8988T (cell line): ENCODE data around the gene TERT.
"Not testable (repeated sequence)": the region's sequence is repeated elsewhere in the genome, so short reads cannot be mapped to it uniquely, and the experiment has no call there.

ENCODE experiments used
- DNase-seq: peaks from one replicate; pipeline ENCODE4 v3.0.0; 2011

The TERT gene

DNA sequence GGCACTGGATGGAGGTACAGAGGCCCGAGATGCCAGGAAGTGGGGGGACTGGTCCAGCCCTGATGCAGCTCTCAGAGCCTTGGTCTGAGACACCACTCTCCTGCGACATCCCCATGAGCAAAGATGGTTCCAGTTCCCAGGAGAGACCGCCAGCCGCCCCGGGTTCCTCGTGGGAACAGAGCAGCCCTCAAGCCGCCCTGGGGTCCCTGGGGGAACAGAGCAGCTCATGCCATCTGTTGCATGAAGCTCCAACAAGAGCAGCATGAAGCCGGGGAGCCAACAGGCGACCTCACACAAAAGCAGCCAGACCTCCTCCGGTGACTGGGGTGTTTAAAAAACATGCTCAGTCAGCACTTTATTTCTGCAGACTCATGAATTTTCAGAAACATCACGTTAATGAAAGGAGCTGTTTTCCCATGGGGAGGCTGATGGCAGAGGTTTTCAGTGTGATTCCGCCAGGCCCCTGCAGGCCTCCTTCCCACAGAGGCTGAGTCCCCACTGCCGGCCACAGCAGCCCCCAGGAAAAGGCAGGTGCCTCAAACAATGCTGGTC is 63.4 kb downstream of the TERT start:
- no peak for DNase-seq

GRCh38 chr5:1230551-1230950 is 64.3 kb downstream of the TERT start:
- no peak for DNase-seq

DNA sequence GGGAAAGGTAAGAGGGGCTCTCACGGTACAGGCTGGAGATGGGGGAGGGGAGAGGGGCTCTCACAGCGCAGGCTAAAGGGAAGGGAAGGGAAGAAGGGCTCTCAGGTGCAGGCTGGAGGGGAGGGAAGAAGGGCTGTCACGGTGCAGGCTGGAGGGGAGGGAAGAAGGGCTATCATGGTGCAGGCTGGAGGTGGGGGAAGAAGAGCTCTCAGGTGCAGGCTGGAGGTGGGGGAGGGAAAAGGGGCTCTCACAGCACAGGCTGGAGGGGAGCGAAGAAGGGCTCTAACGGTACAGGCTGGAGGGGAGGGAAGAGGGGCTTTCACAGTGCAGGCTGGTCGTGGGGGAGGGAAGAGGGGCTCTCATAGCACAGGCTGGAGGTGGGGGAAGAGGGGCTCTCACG is 65.0 kb downstream of the TERT start:
- no peak for DNase-seq

- DNase-seq, result not testable (repeated sequence)
Observed at GRCh38 chr5:1229023-1229422, 65.8 kb downstream of the TERT start.

DNA sequence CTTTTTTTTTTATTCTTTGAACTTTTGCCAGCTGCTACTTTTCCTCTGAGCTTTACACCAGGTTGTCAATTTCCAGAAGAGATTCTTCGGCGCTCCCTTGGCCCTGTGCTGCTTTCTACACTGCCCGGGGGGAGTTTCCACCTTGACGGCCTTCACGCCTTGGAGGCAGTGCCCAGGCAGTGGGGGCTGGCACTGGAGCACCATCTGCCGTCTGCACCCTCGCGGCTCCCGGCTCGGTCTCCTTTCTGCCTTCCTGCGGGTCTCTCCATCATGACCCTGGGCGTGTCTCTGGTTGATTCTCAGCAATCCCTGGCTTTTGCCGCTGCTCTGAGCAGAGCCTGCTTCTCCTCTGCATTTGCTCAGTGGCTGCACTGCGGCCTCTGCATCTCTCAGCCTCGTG is 66.7 kb downstream of the TERT start:
- no peak for DNase-seq

DNA sequence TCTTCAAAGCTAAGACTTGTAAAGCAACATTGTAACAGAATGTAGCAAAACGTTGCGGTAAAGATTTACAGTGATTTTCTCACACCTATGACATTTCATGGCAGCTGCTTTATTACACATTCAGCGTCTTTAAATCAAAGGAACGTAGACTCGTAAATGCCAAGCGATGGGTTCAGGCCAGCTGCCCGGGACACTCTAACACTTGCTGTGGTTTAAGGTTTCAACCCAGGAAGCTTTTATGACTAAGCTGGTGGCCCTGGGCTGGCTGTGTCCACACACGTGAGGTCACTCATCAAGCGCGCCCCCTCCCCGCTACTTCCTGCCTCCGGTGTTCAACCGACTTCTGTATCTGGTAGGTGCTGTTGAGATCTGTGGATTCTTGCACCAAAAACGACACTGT is 67.2 kb downstream of the TERT start:
- no peak for DNase-seq

DNA sequence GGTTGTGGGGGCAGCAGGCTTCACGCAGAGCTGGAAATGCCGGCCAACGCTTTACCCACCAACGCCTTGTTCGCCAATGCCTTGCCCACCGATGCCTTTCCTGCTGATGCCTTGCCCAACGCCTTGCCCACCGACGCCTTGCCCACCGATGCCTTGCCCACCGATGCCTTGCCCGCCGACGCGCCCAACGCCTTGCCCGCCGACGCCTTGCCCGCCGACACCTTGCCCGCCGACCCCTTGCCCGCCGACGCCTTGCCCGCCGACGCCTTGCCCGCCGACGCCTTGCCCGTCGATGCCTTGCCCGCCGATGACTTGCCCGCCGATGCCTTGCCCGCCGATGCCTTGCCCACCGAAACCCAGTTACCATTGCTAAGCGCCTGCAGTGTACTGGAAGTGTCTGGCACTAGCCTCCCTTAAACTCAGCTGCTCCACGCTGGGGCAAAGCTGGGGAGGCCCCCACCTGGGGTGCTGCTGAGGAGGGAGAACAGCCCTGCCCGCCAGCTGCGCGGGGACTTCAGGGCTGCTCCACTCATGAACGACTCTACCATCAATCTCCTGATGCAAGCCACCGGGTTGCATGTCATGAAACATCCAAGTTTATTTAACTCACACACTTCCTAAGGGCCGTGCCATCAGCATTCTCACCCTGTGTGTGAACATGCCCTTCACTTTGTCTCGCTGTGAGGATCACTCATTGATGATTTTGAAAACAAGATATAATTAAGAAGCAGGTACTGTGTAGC is 67.9 kb downstream of the TERT start:
- no peak for DNase-seq

- DNase-seq, result no peak
Observed at GRCh38 chr5:1226231-1226630, 68.6 kb downstream of the TERT start.

DNA sequence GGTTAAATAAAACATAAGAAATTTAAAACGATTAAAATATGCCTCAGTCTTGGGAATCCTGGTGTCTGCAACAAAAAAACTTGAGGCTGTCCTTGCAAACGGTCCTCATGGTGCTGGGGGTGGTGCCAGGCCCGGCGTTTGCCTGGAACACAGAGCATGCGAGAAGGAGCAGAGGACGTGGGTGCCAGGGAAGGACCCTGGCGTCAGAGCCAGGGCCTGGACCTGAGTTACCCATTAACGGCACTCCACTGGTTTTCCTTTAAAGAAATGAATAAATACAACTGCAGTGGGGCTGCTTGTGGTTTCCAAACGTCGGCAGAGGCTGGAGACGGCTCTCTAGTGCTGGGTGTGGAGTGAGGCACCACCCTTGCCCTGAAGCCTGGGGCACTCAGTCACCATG is 69.8 kb downstream of the TERT start, which contains the start of gene SLC6A18:
TSS of gene SLC6A18 (plus strand) at position 301 of the 400 bp plus-strand sequence. CDS start at position 398, 97 bp downstream.
- DNase-seq, result no peak

DNA sequence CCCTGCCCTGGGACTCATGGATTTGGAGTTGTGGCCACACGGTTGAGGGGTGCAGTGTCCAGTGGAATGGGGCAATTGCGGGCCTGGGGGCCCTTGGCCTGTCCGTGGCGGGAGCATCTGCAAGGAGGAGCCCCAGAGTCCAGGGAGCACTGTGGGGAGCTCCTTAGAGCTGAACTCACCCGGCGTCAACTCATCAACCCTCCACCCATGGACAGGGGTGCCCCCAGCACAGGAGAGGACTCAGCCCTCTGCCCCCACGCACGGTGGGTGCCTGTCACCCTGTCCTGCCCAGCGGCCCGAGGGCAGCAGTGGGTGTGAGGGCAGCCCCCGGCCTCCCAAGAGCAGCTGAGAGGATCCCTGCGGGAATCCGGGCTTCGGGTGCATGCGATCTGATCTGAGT is 70.2 kb downstream of the TERT start:
- no peak for DNase-seq

GRCh38 chr5:1223278-1223670 is 71.6 kb downstream of the TERT start:
- no peak for DNase-seq

- DNase-seq, result no peak
Observed at GRCh38 chr5:1222621-1223277, 72.1 kb downstream of the TERT start.

DNA sequence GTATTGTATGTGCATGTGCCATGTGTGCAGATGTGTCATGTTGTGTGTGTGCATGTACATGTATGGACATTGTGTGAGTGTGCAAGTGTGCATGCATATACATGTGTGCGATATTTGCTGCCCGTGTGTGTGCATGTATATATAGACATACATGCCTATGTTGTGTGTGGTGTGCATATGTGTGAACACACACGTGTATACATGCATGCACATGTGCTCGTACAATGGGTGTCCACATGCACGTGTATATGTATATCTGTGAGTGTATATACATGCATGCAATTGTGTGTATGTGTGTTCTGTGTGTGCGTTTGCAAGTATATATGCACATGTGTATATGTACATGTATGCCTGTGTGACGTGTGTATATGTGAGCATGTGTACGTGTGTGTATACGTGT is 72.7 kb downstream of the TERT start:
- DNase-seq, result no peak

GRCh38 chr5:1221721-1222120 is 73.1 kb downstream of the TERT start:
- DNase-seq, result no peak

GRCh38 chr5:1220831-1221230 is 74.0 kb downstream of the TERT start:
- no peak for DNase-seq

DNA sequence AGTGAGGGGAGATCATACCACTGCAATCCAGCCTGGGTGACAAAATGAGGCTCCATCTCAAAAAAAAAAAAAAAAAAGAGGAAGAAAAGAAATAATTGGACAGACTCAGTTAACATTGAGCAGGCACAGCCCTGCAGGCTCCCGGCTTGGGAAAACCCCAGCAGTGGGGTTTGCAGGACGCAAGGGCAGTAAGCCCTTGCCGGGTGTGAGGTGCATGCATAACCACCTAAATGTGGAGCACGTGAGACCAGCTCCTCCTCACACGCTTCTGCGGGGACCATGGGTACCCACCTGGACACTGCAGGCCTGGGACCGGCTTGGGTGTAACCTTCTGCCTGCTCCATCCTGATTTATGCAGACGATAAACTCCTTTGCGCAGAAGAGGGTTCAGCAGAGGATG is 74.5 kb downstream of the TERT start:
- DNase-seq, result no peak

DNA sequence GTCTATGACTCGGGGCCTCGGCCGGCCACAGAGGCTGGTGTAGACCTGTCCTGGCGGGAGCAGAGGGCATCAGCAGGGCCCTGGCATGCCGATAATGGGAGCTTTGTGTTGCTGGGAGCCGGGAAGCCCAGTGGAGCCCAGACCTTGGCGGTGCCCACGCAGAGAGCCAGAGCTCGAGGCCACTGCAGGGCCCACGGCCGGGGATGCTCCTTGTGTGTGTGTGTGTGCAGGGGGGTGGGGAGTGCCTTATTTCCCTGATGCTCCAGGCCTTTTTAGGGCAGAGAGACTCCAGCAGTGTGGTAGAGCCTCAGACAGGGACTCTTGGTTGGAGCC is 75.1 kb downstream of the TERT start:
- DNase-seq, result no peak

DNA sequence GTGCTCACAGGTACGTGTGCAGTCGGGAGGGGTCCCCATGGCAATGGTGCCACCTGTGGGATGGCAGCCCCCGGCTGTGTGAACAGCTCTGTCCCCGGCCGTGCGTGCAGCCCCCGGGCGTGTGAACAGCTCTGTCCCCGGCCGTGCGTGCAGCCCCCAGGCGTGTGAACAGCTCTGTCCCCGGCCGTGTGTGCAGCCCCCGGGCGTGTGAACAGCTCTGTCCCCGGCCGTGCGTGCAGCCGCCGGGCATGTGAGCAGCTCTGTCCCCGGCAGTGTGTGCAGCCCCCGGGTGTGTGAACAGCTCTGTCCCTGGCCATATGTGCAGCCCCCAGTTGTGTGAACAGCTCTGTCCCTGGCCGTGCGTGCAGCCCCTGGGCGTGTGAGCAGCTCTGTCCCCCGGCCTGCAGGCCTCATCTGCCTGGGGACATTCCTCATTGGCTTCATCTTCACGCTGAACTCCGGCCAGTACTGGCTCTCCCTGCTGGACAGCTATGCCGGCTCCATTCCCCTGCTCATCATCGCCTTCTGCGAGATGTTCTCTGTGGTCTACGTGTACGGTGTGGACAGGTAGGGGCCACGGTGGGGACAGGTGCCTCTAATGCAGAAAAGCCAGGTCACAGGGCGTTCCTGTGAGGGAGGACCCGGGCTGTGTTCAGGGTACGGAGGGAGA is 75.6 kb downstream of the TERT start:
- no peak for DNase-seq

DNA sequence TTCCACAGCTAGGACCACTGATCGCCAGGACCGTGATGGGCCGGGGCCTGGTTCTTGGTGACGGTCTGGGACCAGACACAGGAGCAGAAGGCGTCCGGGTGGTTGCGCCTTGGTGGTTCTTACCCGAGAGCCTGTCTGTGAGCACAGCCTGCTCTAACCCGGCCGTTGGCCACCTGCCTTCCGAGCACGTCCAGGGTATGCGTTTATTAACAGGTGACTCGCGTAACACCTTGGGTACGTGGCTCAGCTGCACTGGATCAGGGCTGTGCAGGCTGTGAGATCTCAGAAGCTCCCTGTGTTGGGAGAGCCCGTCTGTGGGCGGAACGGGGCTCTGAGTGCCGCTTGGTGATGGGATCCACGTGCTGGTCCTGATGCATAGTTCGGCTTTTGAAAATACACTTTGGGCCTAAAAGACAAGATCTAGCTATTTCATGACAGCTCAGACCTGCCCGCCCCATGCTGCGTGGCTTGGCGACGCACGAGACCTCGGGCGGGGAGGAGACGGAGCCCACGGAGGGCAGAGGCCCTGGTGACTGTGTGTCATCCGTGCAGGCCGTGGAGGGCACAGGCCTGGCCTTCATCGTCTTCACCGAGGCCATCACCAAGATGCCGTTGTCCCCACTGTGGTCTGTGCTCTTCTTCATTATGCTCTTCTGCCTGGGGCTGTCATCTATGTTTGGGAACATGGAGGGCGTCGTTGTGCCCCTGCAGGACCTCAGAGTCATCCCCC is 76.4 kb downstream of the TERT start:
- no peak for DNase-seq

- no peak for DNase-seq
Observed at GRCh38 chr5:1217596-1218206, 77.2 kb downstream of the TERT start.

DNA sequence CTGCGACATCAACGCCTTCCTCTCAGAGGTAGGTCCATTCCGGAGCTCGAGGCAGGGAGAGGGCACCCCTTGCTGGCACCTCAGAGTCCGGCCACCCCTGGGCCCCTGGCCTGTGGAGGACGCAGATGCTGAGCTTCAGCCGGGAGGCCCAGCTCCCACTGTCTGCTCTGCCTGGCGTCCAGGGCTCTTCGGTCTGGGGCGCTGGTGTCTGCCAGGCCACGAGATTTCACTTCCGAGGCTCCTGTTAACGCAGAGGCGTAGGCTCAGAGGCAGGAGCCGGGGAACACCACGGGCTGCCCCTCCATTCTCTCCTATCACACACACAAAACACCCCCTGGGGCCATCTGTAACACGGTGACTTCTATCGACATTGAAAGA is 78.0 kb downstream of the TERT start:
- no peak for DNase-seq

- DNase-seq, result no peak
Observed at GRCh38 chr5:1216211-1216917, 78.5 kb downstream of the TERT start.
